ENCODE measurements around the gene EGR2. TPM values are rescaled to one million over a fixed set of nuclear protein-coding genes. Genes with fewer than 3 reads are reported as not detected.

EGR2 gene
- total and polyA plus RNA-seq, 2 donors (not counting 3 experiments of a cell fraction or from before 2014, with no cell fraction given), result 0.46 to 0.47 TPM

- Histone ChIP-seq H3K4me1 (ENCODE audit: control insufficient read depth, extremely low read depth, insufficient read depth, low read length) (no peaks in the 10 kb centered on the region), H3K9me1 (replicated peaks; ENCODE audit: control insufficient read depth, extremely low read depth, insufficient read depth, low read length) (no peaks in the 10 kb centered on the region), H3K36me3 (ENCODE audit: control insufficient read depth in 2 of 2, extremely low read depth in 1 of 2, insufficient read depth in 2 of 2, low read length in 2 of 2) (no peaks in the 10 kb centered on the region), H3K4me3 (replicated peaks in 1 of 3; ENCODE audit: insufficient read depth in 1 of 3, low read depth in 1 of 3, low read length in 3 of 3) (no peak overlapping the region), H3K9me3 (replicated peaks; ENCODE audit: control insufficient read depth, insufficient read depth, low read length) (no peaks in the 10 kb centered on the region), H3K27ac (ENCODE audit: insufficient read depth, low read depth, low read length) (no peak overlapping the region), H3K27me3 (ENCODE audit: control insufficient read depth in 2 of 2, insufficient read depth in 2 of 2, low read length in 2 of 2) (peaks cover 1 to 14% of the 10 kb centered on the region in 2 experiments), H3K9ac (replicated peaks; ENCODE audit: extremely low read depth, insufficient read depth, low read length) (no peak overlapping the region), H2AFZ (ENCODE audit: low read depth, low read length) (no peak overlapping the region), H4K20me1 (replicated peaks; ENCODE audit: control insufficient read depth, extremely low read depth, insufficient read depth, low read length) (no peaks in the 10 kb centered on the region), H3K79me2 (ENCODE audit: control insufficient read depth, insufficient read depth, low read length) (no peaks in the 10 kb centered on the region), H3K4me2 (ENCODE audit: insufficient read depth, low read length) (no peak overlapping the region)
- BruUV-seq (replicated peaks), result no TSS peak
- intact Hi-C loops (cut with micrococcal nuclease), result no loop called here
- FAIRE-seq, result no peak
- TF ChIP-seq POLR2A (IDR thresholded peaks at IDR 0.05; ENCODE audit: low read depth, low read length), result no peak
- TF ChIP-seq EZH2 (IDR thresholded peaks at IDR 0.05; ENCODE audit: borderline replicate concordance, low read depth, low read length, severe bottlenecking), result no peak
- no peak for TF ChIP-seq GATA2 (IDR thresholded peaks at IDR 0.05; ENCODE audit: insufficient read depth, insufficient read length, low read depth, low read length)
- ChIA-PET POLR2A (no interaction called here), CTCF (interaction anchor here (1.2 to 1.8 kb wide), 3 partner anchors 9 to 44 kb away, joined by 3 to 4 read pairs (median 3); no protein-coding TSS in a partner anchor)
- dilution Hi-C loops (cut with MboI; ENCODE audit: extremely low pct_ligation_motif_present, low sequenced_read_pairs), result no loop called here
- DNase-seq (ENCODE audit: low read depth, low spot score), result no peak
These were observed 43.8 kb downstream of the EGR2 start for GRCh38 chr10:62772186-62772974.

GRCh38 chr10:62769574-62770242 lies 46.5 kb downstream of the EGR2 start:
- Histone ChIP-seq H3K4me1 (ENCODE audit: control insufficient read depth, extremely low read depth, insufficient read depth, low read length) (no peaks in the 10 kb centered on the region), H3K79me2 (ENCODE audit: control insufficient read depth, insufficient read depth, low read length) (no peaks in the 10 kb centered on the region), H3K9ac (replicated peaks; ENCODE audit: extremely low read depth, insufficient read depth, low read length) (no peak overlapping the region), H3K36me3 (ENCODE audit: control insufficient read depth in 2 of 2, extremely low read depth in 1 of 2, insufficient read depth in 2 of 2, low read length in 2 of 2) (no peaks in the 10 kb centered on the region), H4K20me1 (replicated peaks; ENCODE audit: control insufficient read depth, extremely low read depth, insufficient read depth, low read length) (no peaks in the 10 kb centered on the region), H3K9me3 (replicated peaks; ENCODE audit: control insufficient read depth, insufficient read depth, low read length) (no peaks in the 10 kb centered on the region), H3K27ac (ENCODE audit: insufficient read depth, low read depth, low read length) (no peak overlapping the region), H3K4me3 (replicated peaks in 1 of 3; ENCODE audit: insufficient read depth in 1 of 3, low read depth in 1 of 3, low read length in 3 of 3) (no peak overlapping the region), H2AFZ (ENCODE audit: low read depth, low read length) (no peak overlapping the region), H3K4me2 (ENCODE audit: insufficient read depth, low read length) (no peak overlapping the region), H3K27me3 (ENCODE audit: control insufficient read depth in 2 of 2, insufficient read depth in 2 of 2, low read length in 2 of 2) (peaks cover 1 to 14% of the 10 kb centered on the region in 2 experiments), H3K9me1 (replicated peaks; ENCODE audit: control insufficient read depth, extremely low read depth, insufficient read depth, low read length) (no peaks in the 10 kb centered on the region)
- intact Hi-C loops (cut with micrococcal nuclease) (no loop called here), dilution Hi-C loops (cut with MboI; ENCODE audit: extremely low pct_ligation_motif_present, low sequenced_read_pairs) (no loop called here)
- TF ChIP-seq JUN (IDR thresholded peaks at IDR 0.05; ENCODE audit: borderline replicate concordance, insufficient read depth, insufficient read length, low read depth), result no peak
- TF ChIP-seq, protein P1, sequence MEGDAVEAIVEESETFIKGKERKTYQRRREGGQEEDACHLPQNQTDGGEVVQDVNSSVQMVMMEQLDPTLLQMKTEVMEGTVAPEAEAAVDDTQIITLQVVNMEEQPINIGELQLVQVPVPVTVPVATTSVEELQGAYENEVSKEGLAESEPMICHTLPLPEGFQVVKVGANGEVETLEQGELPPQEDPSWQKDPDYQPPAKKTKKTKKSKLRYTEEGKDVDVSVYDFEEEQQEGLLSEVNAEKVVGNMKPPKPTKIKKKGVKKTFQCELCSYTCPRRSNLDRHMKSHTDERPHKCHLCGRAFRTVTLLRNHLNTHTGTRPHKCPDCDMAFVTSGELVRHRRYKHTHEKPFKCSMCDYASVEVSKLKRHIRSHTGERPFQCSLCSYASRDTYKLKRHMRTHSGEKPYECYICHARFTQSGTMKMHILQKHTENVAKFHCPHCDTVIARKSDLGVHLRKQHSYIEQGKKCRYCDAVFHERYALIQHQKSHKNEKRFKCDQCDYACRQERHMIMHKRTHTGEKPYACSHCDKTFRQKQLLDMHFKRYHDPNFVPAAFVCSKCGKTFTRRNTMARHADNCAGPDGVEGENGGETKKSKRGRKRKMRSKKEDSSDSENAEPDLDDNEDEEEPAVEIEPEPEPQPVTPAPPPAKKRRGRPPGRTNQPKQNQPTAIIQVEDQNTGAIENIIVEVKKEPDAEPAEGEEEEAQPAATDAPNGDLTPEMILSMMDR (IDR thresholded peaks at IDR 0.05; ENCODE audit: extremely low read depth in 1 of 2, insufficient read depth in 1 of 2, low read depth in 1 of 2, low read length in 2 of 2), result no peak
- no peak for TF ChIP-seq GATA2 (IDR thresholded peaks at IDR 0.05; ENCODE audit: insufficient read depth, insufficient read length, low read depth, low read length)
- TF ChIP-seq EZH2 (IDR thresholded peaks at IDR 0.05; ENCODE audit: borderline replicate concordance, low read depth, low read length, severe bottlenecking), result no peak
- no peak for TF ChIP-seq FOS (IDR thresholded peaks at IDR 0.05; ENCODE audit: borderline replicate concordance, insufficient read depth, low read length)
- TF ChIP-seq POLR2AphosphoS5 (IDR thresholded peaks at IDR 0.05; ENCODE audit: insufficient read depth, low read depth, low read length), result no peak
- TF ChIP-seq, protein P2, sequence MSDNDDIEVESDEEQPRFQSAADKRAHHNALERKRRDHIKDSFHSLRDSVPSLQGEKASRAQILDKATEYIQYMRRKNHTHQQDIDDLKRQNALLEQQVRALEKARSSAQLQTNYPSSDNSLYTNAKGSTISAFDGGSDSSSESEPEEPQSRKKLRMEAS (IDR thresholded peaks at IDR 0.05; ENCODE audit: insufficient read depth, insufficient read length), result no peak
- TF ChIP-seq POLR2A (IDR thresholded peaks at IDR 0.05; ENCODE audit: low read depth, low read length), result no peak
- TF ChIP-seq MYC (IDR thresholded peaks at IDR 0.05; ENCODE audit: low read depth, low read length), result no peak
- ChIA-PET POLR2A (no interaction called here), CTCF (interaction anchor here (2.9 kb wide), 1 partner anchor 9 kb away, joined by 11 read pairs; no protein-coding TSS in a partner anchor)
- no peak for FAIRE-seq
- no TSS peak for BruUV-seq (replicated peaks)
- no peak for DNase-seq (ENCODE audit: low read depth, low spot score)
